HEK293 (cell line): Measurements from ENCODE around the gene DDB1.

ENCODE experiments used
- PRDM1 ChIP-seq: fragments of 450-650 bp; formaldehyde crosslinking; IDR thresholded peaks from 2 replicates; pipeline ENCODE4; 2016; ENCODE audit warnings: missing biosample characterization, missing genetic modification characterization
- SP2 ChIP-seq: fragments of 450-650 bp; formaldehyde crosslinking; IDR thresholded peaks from 2 replicates; pipeline ENCODE4 v1.5.1; 2016; ENCODE audit warnings: missing biosample characterization, missing genetic modification characterization
- ZNF513 ChIP-seq: fragments of 450-650 bp; IDR thresholded peaks from 2 replicates; pipeline ENCODE4 v1.5.1; 2018; ENCODE audit warnings: missing biosample characterization, missing genetic modification characterization
- TF ChIP-seq, protein P1 (sequence below): fragments of 450-650 bp; formaldehyde crosslinking; IDR thresholded peaks from 2 replicates; pipeline ENCODE4 v1.5.1; 2016; ENCODE audit warnings: missing biosample characterization, missing genetic modification characterization

- TF ChIP-seq SP2 (tag by site-specific recombination): peak; percentile 83
- TF ChIP-seq ZNF513 (tag by site-specific recombination): no peak
- TF ChIP-seq PRDM1 (tag by site-specific recombination): no peak
- TF ChIP-seq, protein P1, sequence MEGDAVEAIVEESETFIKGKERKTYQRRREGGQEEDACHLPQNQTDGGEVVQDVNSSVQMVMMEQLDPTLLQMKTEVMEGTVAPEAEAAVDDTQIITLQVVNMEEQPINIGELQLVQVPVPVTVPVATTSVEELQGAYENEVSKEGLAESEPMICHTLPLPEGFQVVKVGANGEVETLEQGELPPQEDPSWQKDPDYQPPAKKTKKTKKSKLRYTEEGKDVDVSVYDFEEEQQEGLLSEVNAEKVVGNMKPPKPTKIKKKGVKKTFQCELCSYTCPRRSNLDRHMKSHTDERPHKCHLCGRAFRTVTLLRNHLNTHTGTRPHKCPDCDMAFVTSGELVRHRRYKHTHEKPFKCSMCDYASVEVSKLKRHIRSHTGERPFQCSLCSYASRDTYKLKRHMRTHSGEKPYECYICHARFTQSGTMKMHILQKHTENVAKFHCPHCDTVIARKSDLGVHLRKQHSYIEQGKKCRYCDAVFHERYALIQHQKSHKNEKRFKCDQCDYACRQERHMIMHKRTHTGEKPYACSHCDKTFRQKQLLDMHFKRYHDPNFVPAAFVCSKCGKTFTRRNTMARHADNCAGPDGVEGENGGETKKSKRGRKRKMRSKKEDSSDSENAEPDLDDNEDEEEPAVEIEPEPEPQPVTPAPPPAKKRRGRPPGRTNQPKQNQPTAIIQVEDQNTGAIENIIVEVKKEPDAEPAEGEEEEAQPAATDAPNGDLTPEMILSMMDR: no peak; the same call in 1 of the 2 replicates
These were observed at the start of gene DDB1, which contains the start of gene TKFC for GRCh38 chr11:61332797-61333549.
